MM.1S (cell line): ENCODE data around the gene TCTA.
A peak's percentile ranks its signal among the peaks of the same experiment; 100 is the strongest.

Experiments used
- CTCF ChIP-seq: fragments of 300-600 bp; sonication (generic); IDR thresholded peaks from 2 replicates; pipeline ENCODE4 v1.5.1; 2016; ENCODE audit warnings: antibody characterized with exemption, low read length, mixed read lengths
- EZH2 ChIP-seq: fragments of 300-600 bp; sonication (generic); optimal IDR thresholded peaks from 2 replicates; pipeline ENCODE3; 2017; ENCODE audit warnings: low read depth, mild to moderate bottlenecking, antibody characterized with exemption, low read length, mixed read lengths

GRCh38 chr3:49454458-49454857 is 42.2 kb downstream of the TCTA start:
- peak; percentile 18; the same call in 1 of the 2 replicates for TF ChIP-seq CTCF
- TF ChIP-seq EZH2 = no peak
